Skeletal muscle tissue (tissue), 1 donor: ENCODE data around the gene OR10D3. TPM values are rescaled to one million over a fixed set of nuclear protein-coding genes. Genes with fewer than 3 reads are reported as not detected.

Experiments used
- total RNA-seq: library from RNA; depleted of rRNA; stranded (reverse); fragments of >200 nt; gene quantifications from one replicate; pipeline ENCODE4 v1.2.3, GENCODE V29; 2014

Gene OR10D3
- total RNA-seq, 1 donor from 2014 or later, result 0.52 TPM

Other genes starting within 250 kb of the OR10D3 start
- gene OR4D5, start 243.7 kb upstream of the OR10D3 start, total RNA-seq, result 0.52 TPM
- gene OR6T1, start 239.5 kb upstream of the OR10D3 start, total RNA-seq, result not detected
- gene OR10S1, start 205.6 kb upstream of the OR10D3 start, total RNA-seq, result not detected
- not detected for gene OR10G6, start 188.2 kb upstream of the OR10D3 start, total RNA-seq
- not detected for gene OR10G4, start 170.3 kb upstream of the OR10D3 start, total RNA-seq
- not detected for gene OR10G9, start 160.3 kb upstream of the OR10D3 start, total RNA-seq
- gene OR10G8, start 156.5 kb upstream of the OR10D3 start, total RNA-seq, result not detected
- not detected for gene OR10G7, start 142.0 kb upstream of the OR10D3 start, total RNA-seq
- 89.8 TPM for gene VWA5A, start 67.9 kb upstream of the OR10D3 start, total RNA-seq
- under 0.01 TPM for gene OR8G1, start 57.8 kb downstream of the OR10D3 start, total RNA-seq
- 0.52 TPM for gene OR8G5, start 73.0 kb downstream of the OR10D3 start, total RNA-seq
- under 0.01 TPM for gene OR8D1, start 130.6 kb downstream of the OR10D3 start, total RNA-seq
- not detected for gene OR8D2, start 136.9 kb downstream of the OR10D3 start, total RNA-seq
- not detected for gene OR8B2, start 201.2 kb downstream of the OR10D3 start, total RNA-seq
- not detected for gene OR8B3, start 215.7 kb downstream of the OR10D3 start, total RNA-seq
- not detected for gene OR8B4, start 241.5 kb downstream of the OR10D3 start, total RNA-seq